Ascending aorta (tissue), 2 donors: ENCODE data around the gene SDHC. TPM values are rescaled to one million over a fixed set of nuclear protein-coding genes. Genes with fewer than 3 reads are reported as not detected.

Experiments
- DNase-seq, 2 donors: peaks; one replicate each; pipeline ENCODE4 v3.0.0-alpha.2; 2019; ENCODE audit warnings: low spot score in 2 of 2
- H3K27ac ChIP-seq, 2 donors: fragments of 200-600 bp; sonication (generic); one replicate each; pipeline ENCODE4 v1.5.1; 2016 to 2017; ENCODE audit warnings: mild to moderate bottlenecking in 1 of 2
- H3K27me3 ChIP-seq: fragments of 200-600 bp; sonication (generic); one replicate; pipeline ENCODE4 v1.5.1; 2017
- H3K36me3 ChIP-seq, 2 donors: fragments of 200-600 bp; sonication (generic); one replicate each; pipeline ENCODE4 v1.5.1; 2016
- H3K4me1 ChIP-seq, 2 donors: fragments of 200-600 bp; sonication (generic); one replicate each; pipeline ENCODE4 v1.5.1; 2016 to 2017; ENCODE audit warnings: mild to moderate bottlenecking in 1 of 2
- H3K4me3 ChIP-seq, 2 donors: fragments of 200-600 bp; sonication (generic); one replicate each; pipeline ENCODE4 v1.5.1; 2016 to 2017; ENCODE audit warnings: mild to moderate bottlenecking in 1 of 2
- H3K9me3 ChIP-seq, 2 donors: fragments of 200-600 bp; sonication (generic); one replicate each; pipeline ENCODE4 v1.5.1; 2016
- intact Hi-C: fragments of 100-400 bp; cut with DNase I; formaldehyde crosslinking; loops from one replicate; pipeline ENCODE4 v1.15.1; 2023
- total RNA-seq: library from RNA; depleted of rRNA; stranded (reverse); fragments of >200 nt; gene quantifications from one replicate; pipeline ENCODE4 v1.1.0, GENCODE V29; 2016
- TF ChIP-seq, protein P1 (sequence below), 3 experiments: fragments of 200-600 bp in 2 of 3; fragments of 450-650 bp in 1 of 3; sonication (generic) in 2 of 3; IDR thresholded peaks; one replicate each; pipeline ENCODE4 v1.5.1; 2016 to 2019; ENCODE audit warnings: antibody characterized with exemption in 3 of 3, mild to moderate bottlenecking in 1 of 3, moderate library complexity in 1 of 3

Gene SDHC
- total RNA-seq, 1 donor from 2014 or later: 23.2 TPM

DNA sequence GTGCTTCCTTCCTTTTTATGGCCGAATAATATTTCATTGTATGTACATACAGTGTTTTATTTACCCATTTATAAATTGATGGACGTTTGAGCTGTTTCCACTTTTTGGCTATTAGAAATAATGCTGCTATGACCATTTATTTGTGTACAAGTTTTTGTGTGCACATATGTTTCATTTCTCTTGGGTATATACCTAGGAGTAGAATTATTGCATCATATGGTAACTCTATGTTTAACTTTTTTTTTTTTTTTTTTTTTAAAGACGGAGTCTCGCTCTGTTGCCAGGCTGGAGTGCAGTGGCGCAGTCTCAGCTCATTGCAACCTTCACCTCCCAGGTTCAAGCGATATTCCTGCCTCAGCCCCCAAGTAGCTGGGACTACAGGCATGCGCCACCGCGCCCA lies 19.0 kb downstream of the SDHC start:
- Histone ChIP-seq H3K4me1 (no peaks in the 10 kb centered on the region), H3K4me3 (no peak overlapping the region), H3K27ac (no peak overlapping the region), H3K9me3 (no peaks in the 10 kb centered on the region), H3K36me3 (peaks cover 47 to 82% of the 10 kb centered on the region in 2 donors), H3K27me3 (no peaks in the 10 kb centered on the region)
- TF ChIP-seq, protein P1, sequence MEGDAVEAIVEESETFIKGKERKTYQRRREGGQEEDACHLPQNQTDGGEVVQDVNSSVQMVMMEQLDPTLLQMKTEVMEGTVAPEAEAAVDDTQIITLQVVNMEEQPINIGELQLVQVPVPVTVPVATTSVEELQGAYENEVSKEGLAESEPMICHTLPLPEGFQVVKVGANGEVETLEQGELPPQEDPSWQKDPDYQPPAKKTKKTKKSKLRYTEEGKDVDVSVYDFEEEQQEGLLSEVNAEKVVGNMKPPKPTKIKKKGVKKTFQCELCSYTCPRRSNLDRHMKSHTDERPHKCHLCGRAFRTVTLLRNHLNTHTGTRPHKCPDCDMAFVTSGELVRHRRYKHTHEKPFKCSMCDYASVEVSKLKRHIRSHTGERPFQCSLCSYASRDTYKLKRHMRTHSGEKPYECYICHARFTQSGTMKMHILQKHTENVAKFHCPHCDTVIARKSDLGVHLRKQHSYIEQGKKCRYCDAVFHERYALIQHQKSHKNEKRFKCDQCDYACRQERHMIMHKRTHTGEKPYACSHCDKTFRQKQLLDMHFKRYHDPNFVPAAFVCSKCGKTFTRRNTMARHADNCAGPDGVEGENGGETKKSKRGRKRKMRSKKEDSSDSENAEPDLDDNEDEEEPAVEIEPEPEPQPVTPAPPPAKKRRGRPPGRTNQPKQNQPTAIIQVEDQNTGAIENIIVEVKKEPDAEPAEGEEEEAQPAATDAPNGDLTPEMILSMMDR (IDR thresholded peaks at IDR 0.05): no peak
- intact Hi-C loops: no loop called here
- DNase-seq: no peak

DNA sequence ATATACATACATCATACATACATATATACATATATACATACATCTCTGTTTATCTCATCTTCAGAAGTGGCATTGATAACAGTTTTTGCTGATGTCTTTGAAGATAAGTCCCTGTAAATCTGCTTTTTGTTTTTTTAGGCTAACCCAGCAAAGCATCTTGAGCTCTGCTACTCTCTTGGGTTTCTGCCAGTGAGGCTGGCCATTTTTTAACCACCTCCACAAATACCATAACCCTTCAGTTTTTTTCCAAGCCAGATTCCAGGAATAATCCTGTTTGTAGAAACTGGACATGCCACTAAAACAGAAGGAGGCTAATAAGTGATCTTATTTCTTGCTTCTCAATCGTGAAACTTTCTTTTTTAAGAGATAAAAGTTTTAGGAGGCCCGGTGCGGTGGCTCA lies 21.6 kb downstream of the SDHC start:
- H3K36me3 ChIP-seq: peaks cover 33 to 74% of the 10 kb centered on the region in 2 donors

DNA sequence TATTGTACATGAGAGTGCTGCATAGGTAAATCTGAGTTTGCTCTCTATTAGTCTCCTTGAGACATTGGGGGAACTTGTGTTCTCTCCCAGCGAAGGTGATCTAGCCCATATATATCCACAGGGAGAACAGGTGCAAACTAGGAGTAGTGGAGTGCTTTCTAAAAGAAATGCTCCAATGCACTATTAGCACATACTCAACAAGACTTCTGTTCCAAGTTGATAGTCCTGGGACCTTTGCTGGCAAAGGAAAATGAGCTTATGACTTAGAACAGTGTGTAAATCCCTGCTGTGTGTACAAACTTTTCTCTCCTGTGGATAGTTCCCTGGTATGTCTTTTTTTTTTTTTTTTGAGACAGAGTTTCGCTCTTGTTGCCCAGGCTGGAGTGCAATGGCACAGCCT lies 28.0 kb downstream of the SDHC start:
- intact Hi-C loops: no loop called here
- no peak for DNase-seq
- no peak overlapping the region for H3K4me3 ChIP-seq
- no peak overlapping the region for H3K27ac ChIP-seq
- H3K36me3 ChIP-seq: peaks cover 22 to 54% of the 10 kb centered on the region in 2 donors
- H3K9me3 ChIP-seq: no peaks in the 10 kb centered on the region
- TF ChIP-seq, protein P1 (IDR thresholded peaks at IDR 0.05): no peak
- H3K4me1 ChIP-seq: no peaks in the 10 kb centered on the region
- H3K27me3 ChIP-seq: no peaks in the 10 kb centered on the region

More for the DNA sequence above, 21.6 kb downstream of the SDHC start:
- TF ChIP-seq, protein P1 (IDR thresholded peaks at IDR 0.05): no peak
- intact Hi-C loops: no loop called here
- no peak for DNase-seq
- Histone ChIP-seq H3K4me1 (no peaks in the 10 kb centered on the region), H3K9me3 (no peaks in the 10 kb centered on the region), H3K4me3 (no peak overlapping the region), H3K27me3 (no peaks in the 10 kb centered on the region), H3K27ac (no peak overlapping the region)

DNA sequence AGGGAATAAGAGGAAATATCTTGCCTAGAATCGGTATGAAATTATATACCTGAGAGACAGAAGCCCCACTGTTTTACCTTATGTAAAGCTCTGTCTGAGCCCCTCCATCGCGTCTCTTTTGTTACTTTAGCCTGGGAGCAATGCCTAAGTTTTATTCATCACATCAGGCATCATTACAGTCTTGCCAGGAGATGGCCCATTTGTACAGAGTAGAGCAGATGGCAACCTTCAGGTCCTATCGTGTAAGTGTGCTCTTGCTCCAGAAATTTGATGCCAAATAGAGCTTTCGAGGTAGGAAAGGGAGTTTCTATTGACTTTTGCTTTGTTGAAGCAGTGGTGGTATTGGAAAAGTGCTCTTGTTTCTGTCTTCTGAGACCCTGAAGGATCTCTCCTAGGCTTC lies 28.6 kb downstream of the SDHC start:
- intact Hi-C loops: no loop called here
- H3K27ac ChIP-seq: no peak overlapping the region
- peaks cover 24 to 51% of the 10 kb centered on the region in 2 donors for H3K36me3 ChIP-seq
- TF ChIP-seq, protein P1 (IDR thresholded peaks at IDR 0.05): no peak
- no peak for DNase-seq
- no peak overlapping the region for H3K4me3 ChIP-seq
- no peaks in the 10 kb centered on the region for H3K4me1 ChIP-seq
- H3K9me3 ChIP-seq: no peaks in the 10 kb centered on the region
- H3K27me3 ChIP-seq: no peaks in the 10 kb centered on the region

DNA sequence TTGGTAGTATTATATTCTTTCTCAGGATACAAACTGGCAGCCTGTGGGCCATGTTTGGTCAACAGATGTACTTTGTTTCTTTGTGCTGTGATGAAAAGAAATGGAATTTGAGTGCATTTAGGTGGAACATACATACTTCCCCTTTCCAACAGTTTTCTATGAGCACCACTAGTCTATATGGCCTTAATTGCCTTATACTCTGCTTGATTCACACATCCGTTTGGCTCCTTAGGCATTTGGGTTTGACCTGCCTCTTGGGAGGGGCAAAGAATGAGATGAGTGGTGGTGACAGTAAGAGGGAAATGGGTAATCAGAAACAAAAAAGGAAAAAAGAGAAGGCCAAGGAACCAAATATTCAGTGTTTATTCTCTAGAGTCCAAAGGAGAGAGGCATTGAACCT lies 36.5 kb downstream of the SDHC start:
- TF ChIP-seq, protein P1 (IDR thresholded peaks at IDR 0.05): no peak
- Histone ChIP-seq H3K4me1 (no peaks in the 10 kb centered on the region), H3K27me3 (no peaks in the 10 kb centered on the region), H3K4me3 (no peak overlapping the region), H3K27ac (no peak overlapping the region), H3K9me3 (no peaks in the 10 kb centered on the region), H3K36me3 (peaks cover 6 to 7% of the 10 kb centered on the region in 2 donors)
- no peak for DNase-seq
- intact Hi-C loops: no loop called here

DNA sequence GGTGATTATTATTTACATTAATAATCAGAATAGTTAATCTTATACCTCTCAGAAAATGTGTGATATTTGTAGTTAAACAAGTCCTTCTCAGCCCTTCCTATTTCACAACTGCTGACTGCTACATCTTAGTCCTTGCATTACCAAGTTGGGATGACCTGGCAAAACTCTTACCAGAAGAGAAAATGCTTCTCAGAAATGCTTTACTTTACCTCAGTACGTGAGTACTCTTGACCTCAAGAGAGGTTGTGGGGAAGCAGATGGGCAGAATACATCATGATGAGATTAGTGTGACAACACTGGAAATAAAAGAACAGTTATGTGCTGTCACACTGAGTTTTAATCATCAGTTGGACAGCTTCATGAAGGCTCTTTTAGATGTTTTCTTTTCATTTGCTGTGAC lies 37.3 kb downstream of the SDHC start:
- intact Hi-C loops: no loop called here
- Histone ChIP-seq H3K27me3 (no peaks in the 10 kb centered on the region), H3K36me3 (peaks cover 6 to 7% of the 10 kb centered on the region in 2 donors), H3K4me1 (no peaks in the 10 kb centered on the region), H3K4me3 (no peak overlapping the region), H3K27ac (no peak overlapping the region), H3K9me3 (no peaks in the 10 kb centered on the region)
- DNase-seq: no peak
- TF ChIP-seq, protein P1 (IDR thresholded peaks at IDR 0.05): no peak
